Ascending aorta (tissue), 2 donors: ENCODE measurements around the gene PCDHGB1. TPM values are rescaled to one million over a fixed set of nuclear protein-coding genes. Genes with fewer than 3 reads are reported as not detected.
A peak's percentile ranks its signal among the peaks of the same experiment; 100 is the strongest.
"Not testable (repeated sequence)": the region's sequence is repeated elsewhere in the genome, so short reads cannot be mapped to it uniquely, and the experiment has no call there.

ENCODE experiments used
- DNase-seq, 2 donors: peaks; one replicate each; pipeline ENCODE4 v3.0.0-alpha.2; 2019; ENCODE audit warnings: low spot score in 2 of 2
- H3K27ac ChIP-seq, 2 donors: fragments of 200-600 bp; sonication (generic); one replicate each; pipeline ENCODE4 v1.5.1; 2016 to 2017; ENCODE audit warnings: mild to moderate bottlenecking in 1 of 2
- H3K27me3 ChIP-seq: fragments of 200-600 bp; sonication (generic); one replicate; pipeline ENCODE4 v1.5.1; 2017
- H3K36me3 ChIP-seq, 2 donors: fragments of 200-600 bp; sonication (generic); one replicate each; pipeline ENCODE4 v1.5.1; 2016
- H3K4me1 ChIP-seq, 2 donors: fragments of 200-600 bp; sonication (generic); one replicate each; pipeline ENCODE4 v1.5.1; 2016 to 2017; ENCODE audit warnings: mild to moderate bottlenecking in 1 of 2
- H3K4me3 ChIP-seq, 2 donors: fragments of 200-600 bp; sonication (generic); one replicate each; pipeline ENCODE4 v1.5.1; 2016 to 2017; ENCODE audit warnings: mild to moderate bottlenecking in 1 of 2
- H3K9me3 ChIP-seq, 2 donors: fragments of 200-600 bp; sonication (generic); one replicate each; pipeline ENCODE4 v1.5.1; 2016
- CTCF ChIP-seq, 3 experiments: fragments of 200-600 bp in 2 of 3; fragments of 450-650 bp in 1 of 3; sonication (generic) in 2 of 3; IDR thresholded peaks; one replicate each; pipeline ENCODE4 v1.5.1; 2016 to 2019; ENCODE audit warnings: antibody characterized with exemption in 3 of 3, mild to moderate bottlenecking in 1 of 3, moderate library complexity in 1 of 3
- intact Hi-C: fragments of 100-400 bp; cut with DNase I; formaldehyde crosslinking; loops from one replicate; pipeline ENCODE4 v1.15.1; 2023
- total RNA-seq: library from RNA; depleted of rRNA; stranded (reverse); fragments of >200 nt; gene quantifications from one replicate; pipeline ENCODE4 v1.1.0, GENCODE V29; 2016

The PCDHGB1 gene
- total RNA-seq = 1.8 TPM

DNA sequence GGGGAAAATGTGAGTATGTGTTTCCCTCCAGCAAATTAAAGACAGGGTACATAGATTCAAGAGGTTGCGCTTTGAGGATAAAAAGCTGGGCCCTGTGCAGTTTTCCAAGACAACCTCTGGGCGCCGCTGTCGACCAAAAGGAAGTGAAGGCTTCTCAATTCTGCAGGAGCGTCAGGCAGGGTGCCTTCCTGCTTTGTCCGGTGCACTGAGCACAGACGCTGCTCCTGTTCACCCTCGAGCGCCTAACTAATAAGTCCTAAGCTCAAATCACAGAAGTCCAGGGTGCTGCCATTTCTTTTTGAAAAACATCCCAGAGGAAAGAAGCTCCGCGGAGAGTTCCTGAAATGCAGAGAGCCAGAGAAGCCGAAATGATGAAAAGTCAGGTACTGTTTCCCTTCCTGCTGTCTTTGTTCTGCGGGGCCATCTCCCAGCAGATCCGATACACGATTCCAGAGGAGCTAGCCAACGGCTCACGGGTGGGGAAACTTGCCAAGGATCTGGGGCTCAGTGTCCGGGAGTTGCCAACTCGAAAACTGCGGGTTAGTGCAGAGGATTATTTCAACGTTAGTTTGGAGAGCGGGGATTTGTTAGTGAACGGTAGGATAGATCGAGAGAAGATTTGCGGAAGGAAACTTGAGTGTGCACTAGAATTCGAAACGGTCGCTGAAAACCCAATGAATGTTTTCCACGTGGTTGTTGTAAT is at the start of gene PCDHGB1:
TSS of gene PCDHGB1 (plus strand) at position 183 of the 703 bp plus-strand sequence. CDS start at position 345, 162 bp downstream.
- DNase-seq = no peak

DNA sequence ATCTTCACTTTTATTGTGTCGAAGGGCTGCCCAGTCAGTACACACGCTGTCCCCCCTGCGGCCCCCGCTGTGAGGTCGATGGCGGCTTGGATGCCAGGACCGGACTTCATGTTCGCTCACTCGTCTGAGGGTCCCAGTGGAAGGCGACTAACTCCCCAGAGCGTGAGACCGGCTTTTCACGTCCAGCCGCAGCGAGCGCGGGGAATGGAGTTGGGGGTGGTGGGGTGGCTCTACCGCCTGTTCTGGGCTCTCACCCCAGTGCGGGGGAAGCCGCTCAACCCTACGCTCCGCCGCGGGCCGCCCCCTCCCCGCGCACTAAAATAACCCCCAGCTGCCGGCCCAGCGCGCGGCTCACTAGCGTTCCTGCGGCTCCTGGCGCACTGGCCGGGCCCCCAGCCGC is 46.1 kb upstream of the PCDHGB1 start, which contains the start of gene SLC25A2:
TSS of gene SLC25A2 (minus strand) at position 294 of the 400 bp plus-strand sequence. CDS start at position 110, 184 bp downstream.
- Histone ChIP-seq H3K9me3 (peaks cover 78 to 100% of the 10 kb centered on the region in 2 donors), H3K4me3 (peak within 1 kb of the TSS in 1 of 2 donors; percentile 21), H3K27ac (no peak within 1 kb of the TSS), H3K27me3 (no peaks in the 10 kb centered on the region), H3K36me3 (peaks cover 0 to 9% of the 10 kb centered on the region in 2 donors), H3K4me1 (no peaks in the 10 kb centered on the region)
- intact Hi-C loops = no loop called here
- DNase-seq = no peak
- TF ChIP-seq CTCF (IDR thresholded peaks at IDR 0.05) = no peak

More for the DNA sequence above, at the start of gene PCDHGB1:
- intact Hi-C loops = no loop called here
- TF ChIP-seq CTCF (IDR thresholded peaks at IDR 0.05) = peak in 1 of 3 experiments; percentile 22
- Histone ChIP-seq H3K27ac (no peak within 1 kb of the TSS), H3K27me3 (no peaks in the 10 kb centered on the region), H3K36me3 (peaks cover 0 to 3% of the 10 kb centered on the region in 2 donors), H3K4me3 (peak within 1 kb of the TSS in 1 of 2 donors; percentile 36), H3K9me3 (peaks cover 67 to 99% of the 10 kb centered on the region in 2 donors), H3K4me1 (no peaks in the 10 kb centered on the region)

- no peak overlapping the region for H3K4me3 ChIP-seq
- no peaks in the 10 kb centered on the region for H3K27me3 ChIP-seq
- TF ChIP-seq CTCF (IDR thresholded peaks at IDR 0.05) = no peak
- DNase-seq = no peak
- no peak overlapping the region for H3K27ac ChIP-seq
- H3K9me3 ChIP-seq = peaks cover 72 to 100% of the 10 kb centered on the region in 2 donors
- peaks cover 0 to 14% of the 10 kb centered on the region in 2 donors for H3K36me3 ChIP-seq
- intact Hi-C loops = no loop called here
- no peaks in the 10 kb centered on the region for H3K4me1 ChIP-seq
Measured at GRCh38 chr5:141306630-141307029, 43.3 kb upstream of the PCDHGB1 start.

GRCh38 chr5:141313711-141314110 is 36.2 kb upstream of the PCDHGB1 start:
- Histone ChIP-seq H3K9me3 (peaks cover 79 to 100% of the 10 kb centered on the region in 2 donors), H3K4me1 (no peaks in the 10 kb centered on the region), H3K4me3 (no peak overlapping the region), H3K36me3 (peaks cover 4 to 45% of the 10 kb centered on the region in 2 donors), H3K27me3 (no peaks in the 10 kb centered on the region), H3K27ac (no peak overlapping the region)
- no peak for DNase-seq
- no peak for TF ChIP-seq CTCF (IDR thresholded peaks at IDR 0.05)
- intact Hi-C loops = no loop called here

GRCh38 chr5:141316963-141317362 is 32.9 kb upstream of the PCDHGB1 start:
- H3K4me3 ChIP-seq, H3K27ac ChIP-seq, intact Hi-C loops, H3K27me3 ChIP-seq, DNase-seq, H3K4me1 ChIP-seq: not testable (repeated sequence)
- peaks cover 12 to 50% of the 10 kb centered on the region in 2 donors for H3K36me3 ChIP-seq
- H3K9me3 ChIP-seq = peaks cover 77 to 91% of the 10 kb centered on the region in 2 donors

DNA sequence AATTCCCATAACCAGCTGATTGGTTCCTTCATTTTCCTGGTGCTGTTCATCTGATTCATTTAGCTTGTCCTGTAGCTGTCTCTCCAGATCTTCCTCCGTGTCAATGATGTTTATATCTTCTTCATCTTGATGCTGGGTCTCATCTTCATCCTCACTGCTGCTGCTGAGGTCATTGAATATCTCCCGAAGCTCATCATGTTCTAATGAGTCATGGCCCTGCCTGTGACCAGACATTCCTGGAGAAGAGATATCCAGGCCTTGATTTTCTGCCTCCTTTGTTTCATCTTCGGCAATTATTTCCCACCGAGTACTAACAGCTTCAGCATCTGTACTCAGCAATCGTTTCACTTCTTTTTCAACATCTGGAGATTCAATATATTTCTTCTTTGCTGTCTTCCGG is 30.7 kb upstream of the PCDHGB1 start:
- no peak for DNase-seq
- Histone ChIP-seq H3K4me1 (peaks cover 0 to 4% of the 10 kb centered on the region in 2 donors), H3K36me3 (peaks cover 12 to 47% of the 10 kb centered on the region in 2 donors), H3K27me3 (no peaks in the 10 kb centered on the region), H3K9me3 (peaks cover 55 to 85% of the 10 kb centered on the region in 2 donors), H3K27ac (no peak overlapping the region), H3K4me3 (peak overlapping the region; percentile 76 to 92)
- intact Hi-C loops = no loop called here
- TF ChIP-seq CTCF (IDR thresholded peaks at IDR 0.05) = no peak
